Glomerular endothelial cell (primary cell): Measurements from ENCODE around the gene BANP. TPM values are rescaled to one million over a fixed set of nuclear protein-coding genes. Genes with fewer than 3 reads are reported as not detected.

Experiments
- DNase-seq: peaks from one replicate; pipeline ENCODE4 v3.0.0-alpha.2; 2011; ENCODE audit warnings: low read depth, low spot score; ENCODE audit errors: extremely low read depth
- total RNA-seq: library from RNA; depleted of rRNA; stranded (reverse); fragments of >200 nt; gene quantifications from 2 replicates; pipeline ENCODE4 v1.2.3, GENCODE V29; 2015

BANP gene
- total RNA-seq, 1 donor from 2014 or later: 21.1 TPM

DNA sequence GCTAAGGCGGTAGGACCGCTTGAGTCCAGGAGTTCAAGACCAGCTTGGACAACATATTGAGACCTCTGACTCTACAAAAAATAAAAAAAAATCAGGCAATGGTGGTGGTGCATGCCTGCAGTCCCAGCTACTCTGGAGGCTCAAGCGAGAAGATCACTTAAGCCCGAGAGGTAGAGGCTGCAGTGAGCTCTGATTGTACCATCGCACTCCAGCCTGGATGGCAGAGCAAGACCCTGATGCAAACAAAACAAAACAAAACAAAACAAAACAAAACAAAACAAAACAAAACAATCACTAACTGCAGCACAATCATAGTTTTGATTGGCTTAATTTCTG lies 2.5 kb upstream of the BANP start:
- no peak for DNase-seq

DNA sequence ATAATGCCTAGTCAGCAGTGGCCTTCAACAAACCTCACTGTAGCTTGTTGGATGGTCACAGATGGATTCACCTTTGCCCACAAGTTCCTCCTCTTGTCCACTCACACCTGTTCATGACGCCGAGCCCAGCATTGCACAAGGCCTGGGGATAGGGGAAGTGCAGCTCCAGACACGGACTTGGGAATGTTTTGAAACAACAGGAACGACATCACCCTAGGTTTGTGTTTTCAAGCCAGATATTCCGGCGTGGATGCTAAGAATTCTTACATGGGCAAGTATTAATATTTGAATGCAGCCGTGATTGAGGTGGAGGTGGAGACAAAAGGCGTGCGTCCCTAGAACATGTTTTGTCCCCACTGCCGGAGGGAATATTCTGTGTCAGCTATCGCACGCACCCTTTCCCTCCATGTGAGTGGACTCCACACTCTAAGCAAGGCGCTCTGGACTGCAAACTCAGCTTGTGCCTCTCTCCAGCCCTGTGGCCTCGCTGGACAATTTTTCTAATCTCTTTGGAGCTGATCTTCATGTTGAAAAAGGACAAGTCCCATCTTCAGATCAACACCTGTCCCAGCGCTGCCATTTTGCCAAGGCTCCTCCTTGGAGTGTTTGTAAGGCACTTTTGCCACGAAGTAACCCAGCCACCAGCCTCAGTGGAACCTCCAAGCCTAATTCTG lies 2.0 kb upstream of the BANP start:
- DNase-seq: no peak

GRCh38 chr16:87951552-87952538 lies 611 bp downstream of the BANP start:
- DNase-seq: no peak

- DNase-seq: no peak
These were observed 1.5 kb downstream of the BANP start for GRCh38 chr16:87952751-87953150.

GRCh38 chr16:87953308-87954215 lies 2.3 kb downstream of the BANP start:
- DNase-seq: no peak

DNA sequence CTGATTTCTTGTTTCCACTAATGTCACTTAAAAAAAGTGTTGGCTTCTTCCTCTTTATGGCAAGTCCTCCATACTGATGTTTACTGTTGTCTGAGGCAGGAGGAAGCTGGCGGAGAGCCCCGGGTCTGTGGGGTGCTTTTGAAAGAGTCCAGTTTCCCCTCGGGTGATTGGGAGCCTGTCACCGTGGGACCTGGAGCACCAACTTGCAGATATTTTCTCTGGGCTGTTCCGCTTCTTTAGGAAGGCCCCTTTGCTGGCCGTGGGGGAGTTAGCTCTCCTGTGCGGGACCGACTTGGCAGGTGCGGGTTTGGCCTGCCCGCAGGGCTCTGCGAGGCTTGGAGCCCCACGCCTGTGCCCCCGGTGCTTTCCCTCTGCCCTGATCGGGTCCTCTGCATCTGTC lies 3.1 kb downstream of the BANP start:
- no peak for DNase-seq

- DNase-seq: no peak
These were observed 3.6 kb downstream of the BANP start for GRCh38 chr16:87954826-87955225.

DNA sequence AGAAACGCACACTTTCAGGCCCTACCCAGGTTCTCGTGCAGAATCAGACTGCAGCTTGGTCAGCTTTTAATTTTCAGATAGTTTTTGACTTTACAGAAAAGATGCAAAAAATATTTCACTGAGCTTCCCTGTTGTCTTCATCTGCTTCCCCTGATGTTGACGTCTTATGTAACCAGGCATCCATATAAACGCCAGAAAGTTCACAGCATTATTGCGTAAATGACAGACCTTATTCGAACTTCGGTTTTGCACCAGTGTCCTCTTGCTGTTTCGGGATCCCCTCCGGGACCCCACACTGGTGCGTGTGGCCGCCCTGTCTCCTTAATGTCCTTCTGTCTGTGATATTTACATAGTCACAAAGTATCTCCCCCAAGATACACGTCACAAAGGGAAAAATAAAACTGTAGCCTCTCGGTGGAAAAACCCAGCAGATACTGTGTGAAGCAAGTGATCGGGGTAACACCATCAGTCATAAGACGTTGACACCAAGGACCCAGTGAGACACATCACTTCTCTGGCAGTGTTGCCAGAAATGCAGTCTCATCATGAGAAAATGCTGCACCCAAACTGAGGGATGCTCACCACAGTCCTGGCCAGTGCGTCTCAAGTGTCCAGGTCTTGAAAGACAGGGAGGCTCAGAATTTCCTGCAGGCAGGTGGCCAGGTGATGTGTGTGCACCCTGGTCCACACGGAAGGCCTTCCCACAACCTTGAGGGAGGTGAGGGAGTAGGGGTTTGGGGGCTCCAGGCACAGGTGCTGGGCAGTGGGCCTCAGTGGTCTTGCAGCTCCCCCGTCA lies 4.3 kb downstream of the BANP start:
- DNase-seq: no peak

- DNase-seq: no peak
These were observed 4.8 kb downstream of the BANP start for GRCh38 chr16:87956098-87956364.

- no peak for DNase-seq
These were observed 5.4 kb downstream of the BANP start for GRCh38 chr16:87956365-87957231.

DNA sequence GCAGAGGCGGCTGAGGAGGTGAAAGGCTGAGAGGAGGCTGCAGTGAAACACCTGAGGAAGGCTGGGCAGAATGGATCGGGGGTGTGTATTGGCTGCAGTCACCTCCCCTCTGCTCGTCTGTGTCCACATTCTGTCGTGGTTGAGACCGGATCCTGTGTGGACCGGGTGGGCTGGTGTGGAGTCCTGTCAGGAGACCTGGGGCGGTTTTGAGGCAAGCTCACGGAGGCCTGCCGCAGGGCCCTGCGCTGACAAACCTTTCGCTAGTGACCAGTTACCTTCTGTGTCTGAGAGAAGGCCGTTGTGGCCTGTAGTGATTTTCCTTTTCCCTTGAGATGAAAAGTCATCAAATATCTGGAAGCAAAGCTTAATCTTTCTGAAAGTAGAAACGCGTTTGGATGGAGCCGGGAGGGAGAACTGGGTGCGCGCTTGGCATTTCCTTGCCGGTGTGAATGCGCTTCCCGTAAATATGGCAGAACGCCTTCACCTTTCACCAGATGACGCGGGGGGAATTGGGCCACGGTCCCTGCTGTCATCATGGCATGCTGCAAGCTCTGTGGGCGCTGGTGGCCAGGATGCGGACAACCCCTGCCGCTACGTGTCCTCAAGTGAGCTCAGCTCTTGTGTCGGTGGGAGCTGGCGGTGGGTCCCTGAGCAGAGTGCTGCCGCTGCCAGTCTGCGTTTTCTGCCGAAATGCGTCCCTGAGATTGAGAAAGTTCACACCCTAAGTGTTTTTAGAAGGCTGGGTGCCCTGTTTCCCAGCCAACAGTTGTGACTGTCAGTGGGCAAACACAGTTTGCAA lies 6.3 kb downstream of the BANP start:
- no peak for DNase-seq

- DNase-seq: no peak
These were observed 7.4 kb downstream of the BANP start for GRCh38 chr16:87958632-87959031.

DNA sequence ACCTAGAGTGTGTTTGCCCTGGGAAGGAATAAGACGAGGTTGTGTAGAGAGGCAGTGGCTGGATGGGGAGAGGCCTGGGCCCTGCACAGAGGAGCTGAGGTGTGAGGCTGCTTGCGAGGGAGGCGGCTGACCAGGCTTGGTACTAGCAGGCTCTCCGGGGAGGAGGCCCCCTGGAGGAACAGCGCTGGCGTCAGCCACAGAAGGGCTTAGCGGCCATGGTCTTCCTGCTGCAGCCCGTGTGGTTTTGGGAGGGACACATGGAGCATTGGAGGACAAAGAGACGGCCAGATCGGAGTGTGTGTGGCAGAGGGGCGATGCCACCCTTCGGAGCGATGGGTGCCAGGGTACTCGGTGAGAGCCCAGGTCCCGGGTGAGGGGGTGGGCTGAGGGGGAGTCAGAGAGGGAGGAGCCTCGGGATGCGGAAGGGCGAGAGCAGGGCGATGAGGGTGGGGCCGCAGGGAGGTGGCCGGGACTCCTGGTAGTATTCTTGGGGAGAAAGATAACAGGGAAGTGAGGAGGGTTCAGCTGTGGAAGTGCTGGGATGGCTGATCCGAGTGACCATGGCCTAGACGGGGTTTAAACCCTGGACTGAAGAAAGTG lies 8.3 kb downstream of the BANP start:
- DNase-seq: no peak

GRCh38 chr16:87960296-87960695 lies 9.1 kb downstream of the BANP start:
- DNase-seq: no peak

DNA sequence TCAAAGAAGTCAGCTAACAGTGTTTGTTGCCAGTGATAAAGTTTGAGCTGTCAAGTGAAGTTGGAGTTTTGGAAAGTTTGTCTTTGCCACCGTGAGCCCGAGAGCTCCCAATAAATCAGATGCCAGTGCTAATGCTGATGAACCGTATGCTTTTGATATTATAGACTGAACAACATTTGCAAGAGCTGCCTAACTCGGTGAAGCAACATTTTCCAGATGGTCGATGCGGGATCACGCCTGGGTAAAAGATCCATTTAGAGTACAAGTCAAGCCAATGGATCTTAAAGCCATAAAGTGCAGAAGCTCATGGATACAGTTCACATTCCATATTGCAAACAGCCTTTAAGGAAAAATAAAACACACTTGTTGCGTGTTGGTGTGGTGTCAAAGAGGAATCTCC lies 9.6 kb downstream of the BANP start:
- no peak for DNase-seq

- DNase-seq: no peak
These were observed 10.4 kb downstream of the BANP start for GRCh38 chr16:87961623-87962022.

- DNase-seq: peak; percentile 95
These were observed 12.2 kb downstream of the BANP start for GRCh38 chr16:87963400-87963799.

DNA sequence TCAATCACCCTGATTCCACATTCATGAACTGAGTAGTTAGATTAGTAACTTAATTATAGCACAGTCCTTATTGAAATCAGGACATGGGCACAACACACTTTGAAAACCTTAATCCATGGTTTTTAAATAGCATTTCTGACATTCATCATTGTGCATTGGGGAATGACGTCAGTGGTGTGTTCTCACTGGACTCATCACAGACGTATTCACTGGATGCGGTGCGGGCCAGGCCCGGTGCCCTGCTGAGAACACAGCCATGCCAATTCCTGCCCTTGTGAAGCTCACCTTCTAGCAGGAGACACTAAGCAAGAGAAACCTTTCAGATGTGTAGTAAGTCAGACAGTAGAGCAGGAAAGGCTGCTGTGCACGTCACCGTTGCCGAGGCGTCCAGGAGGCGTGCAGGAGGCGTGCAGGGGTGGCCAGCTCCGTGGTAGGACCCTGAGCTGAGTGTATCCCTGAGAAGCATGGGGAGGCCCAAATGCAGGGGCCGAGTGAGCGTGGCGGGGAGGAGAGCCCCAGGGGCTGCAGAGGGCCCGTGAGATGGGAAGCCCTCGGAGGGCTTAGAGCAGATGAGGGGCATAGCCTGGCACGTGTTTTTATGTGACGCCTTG lies 12.9 kb downstream of the BANP start:
- no peak for DNase-seq
